Mammary epithelial cell (primary cell): Measurements from ENCODE around the gene GLT8D2.

Experiments used
- EZH2 ChIP-seq: IDR thresholded peaks from 2 replicates; pipeline ENCODE4 v1.6.1; 2012; ENCODE audit warnings: low read length, inconsistent platforms, borderline replicate concordance
- TF ChIP-seq, protein P1 (sequence below), 2 donors: IDR thresholded peaks in 1 of 2; conservative IDR thresholded peaks in 1 of 2; 2 replicates each; pipeline ENCODE4 v1.5.1; 2011 to 2012; ENCODE audit warnings: inconsistent platforms in 2 of 2, low read length in 2 of 2, mild to moderate bottlenecking in 2 of 2, control low read depth in 1 of 2, low read depth in 1 of 2; ENCODE audit not compliant: insufficient read depth in 1 of 2; ENCODE audit errors: extremely low read depth in 1 of 2

DNA sequence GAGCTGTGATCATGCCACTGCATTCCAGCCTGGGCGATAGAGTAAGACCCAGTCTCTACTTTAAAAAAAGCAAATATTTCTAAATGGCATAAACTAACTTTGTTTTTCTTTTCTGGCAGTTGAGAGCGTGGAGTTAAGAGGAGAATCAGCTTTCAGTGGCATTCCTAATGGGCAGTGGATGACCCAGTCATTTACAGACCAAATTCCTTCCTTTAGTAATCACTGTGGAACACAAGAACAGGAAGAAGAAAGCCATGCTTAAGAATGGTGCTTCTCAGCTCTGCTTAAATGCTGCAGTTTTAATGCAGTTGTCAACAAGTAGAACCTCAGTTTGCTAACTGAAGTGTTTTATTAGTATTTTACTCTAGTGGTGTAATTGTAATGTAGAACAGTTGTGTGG is 63.2 kb downstream of the GLT8D2 start:
- TF ChIP-seq, protein P1, sequence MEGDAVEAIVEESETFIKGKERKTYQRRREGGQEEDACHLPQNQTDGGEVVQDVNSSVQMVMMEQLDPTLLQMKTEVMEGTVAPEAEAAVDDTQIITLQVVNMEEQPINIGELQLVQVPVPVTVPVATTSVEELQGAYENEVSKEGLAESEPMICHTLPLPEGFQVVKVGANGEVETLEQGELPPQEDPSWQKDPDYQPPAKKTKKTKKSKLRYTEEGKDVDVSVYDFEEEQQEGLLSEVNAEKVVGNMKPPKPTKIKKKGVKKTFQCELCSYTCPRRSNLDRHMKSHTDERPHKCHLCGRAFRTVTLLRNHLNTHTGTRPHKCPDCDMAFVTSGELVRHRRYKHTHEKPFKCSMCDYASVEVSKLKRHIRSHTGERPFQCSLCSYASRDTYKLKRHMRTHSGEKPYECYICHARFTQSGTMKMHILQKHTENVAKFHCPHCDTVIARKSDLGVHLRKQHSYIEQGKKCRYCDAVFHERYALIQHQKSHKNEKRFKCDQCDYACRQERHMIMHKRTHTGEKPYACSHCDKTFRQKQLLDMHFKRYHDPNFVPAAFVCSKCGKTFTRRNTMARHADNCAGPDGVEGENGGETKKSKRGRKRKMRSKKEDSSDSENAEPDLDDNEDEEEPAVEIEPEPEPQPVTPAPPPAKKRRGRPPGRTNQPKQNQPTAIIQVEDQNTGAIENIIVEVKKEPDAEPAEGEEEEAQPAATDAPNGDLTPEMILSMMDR (conservative IDR thresholded peaks at IDR 0.05 in 1 of 2, IDR thresholded peaks at IDR 0.05 in 1 of 2; ENCODE audit: extremely low read depth in 1 of 2, insufficient read depth in 1 of 2, low read depth in 1 of 2, low read length in 2 of 2), result no peak
- TF ChIP-seq EZH2, result no peak
